Activated naive CD4-positive, alpha-beta T cell (primary cell): ENCODE data around the gene OR4Q3.
"Not testable (repeated sequence)": the region's sequence is repeated elsewhere in the genome, so short reads cannot be mapped to it uniquely, and the experiment has no call there.

Experiments
- DNase-seq, 4 experiments: peaks; one replicate each; lab custom pipeline; 2025; lab: John Stamatoyannopoulos, UW

The OR4Q3 gene

GRCh38 chr14:19743256-19743655 lies at the start of gene OR4Q3:
Gene OR4Q3, plus strand, starts transcription at chr14:19743571.
- no peak for DNase-seq

GRCh38 chr14:19729359-19729758 lies 14.0 kb upstream of the OR4Q3 start:
- DNase-seq = no peak

GRCh38 chr14:19729763-19730162 lies 13.6 kb upstream of the OR4Q3 start:
- no peak for DNase-seq

- not testable (repeated sequence) for DNase-seq
Measured at GRCh38 chr14:19733893-19734292, 9.5 kb upstream of the OR4Q3 start.

- not testable (repeated sequence) for DNase-seq
Measured at GRCh38 chr14:19752316-19752715, 8.9 kb downstream of the OR4Q3 start.

GRCh38 chr14:19754172-19754571 lies 10.8 kb downstream of the OR4Q3 start:
- no peak for DNase-seq

- not testable (repeated sequence) for DNase-seq
Measured at GRCh38 chr14:19771491-19771890, 28.1 kb downstream of the OR4Q3 start.

GRCh38 chr14:19771895-19772430 lies 28.6 kb downstream of the OR4Q3 start:
- DNase-seq = no peak

- not testable (repeated sequence) for DNase-seq
Measured at GRCh38 chr14:19772454-19772853, 29.1 kb downstream of the OR4Q3 start.

- not testable (repeated sequence) for DNase-seq
Measured at GRCh38 chr14:19773204-19773603, 29.8 kb downstream of the OR4Q3 start, which contains the start of gene OR4M1. Gene OR4M1, plus strand, starts transcription at chr14:19773504. Its CDS starts 6,819 bp downstream, at chr14:19780323.

GRCh38 chr14:19775587-19775986 lies 32.2 kb downstream of the OR4Q3 start:
- no peak for DNase-seq

GRCh38 chr14:19785848-19786247 lies 42.5 kb downstream of the OR4Q3 start:
- not testable (repeated sequence) for DNase-seq

- DNase-seq = not testable (repeated sequence)
Measured at GRCh38 chr14:19787318-19787717, 43.9 kb downstream of the OR4Q3 start.

- not testable (repeated sequence) for DNase-seq
Measured at GRCh38 chr14:19788150-19788549, 44.8 kb downstream of the OR4Q3 start.

- not testable (repeated sequence) for DNase-seq
Measured at GRCh38 chr14:19796520-19797108, 53.2 kb downstream of the OR4Q3 start.
